ENCODE results near the gene DVL1. TPM values are rescaled to one million over a fixed set of nuclear protein-coding genes. Genes with fewer than 3 reads are reported as not detected.
"Not testable (repeated sequence)": the region's sequence is repeated elsewhere in the genome, so short reads cannot be mapped to it uniquely, and the experiment has no call there.

DVL1 gene
- polyA plus RNA-seq, 4 donors: 24.6 to 52.2 (median 45.6) TPM

DNA sequence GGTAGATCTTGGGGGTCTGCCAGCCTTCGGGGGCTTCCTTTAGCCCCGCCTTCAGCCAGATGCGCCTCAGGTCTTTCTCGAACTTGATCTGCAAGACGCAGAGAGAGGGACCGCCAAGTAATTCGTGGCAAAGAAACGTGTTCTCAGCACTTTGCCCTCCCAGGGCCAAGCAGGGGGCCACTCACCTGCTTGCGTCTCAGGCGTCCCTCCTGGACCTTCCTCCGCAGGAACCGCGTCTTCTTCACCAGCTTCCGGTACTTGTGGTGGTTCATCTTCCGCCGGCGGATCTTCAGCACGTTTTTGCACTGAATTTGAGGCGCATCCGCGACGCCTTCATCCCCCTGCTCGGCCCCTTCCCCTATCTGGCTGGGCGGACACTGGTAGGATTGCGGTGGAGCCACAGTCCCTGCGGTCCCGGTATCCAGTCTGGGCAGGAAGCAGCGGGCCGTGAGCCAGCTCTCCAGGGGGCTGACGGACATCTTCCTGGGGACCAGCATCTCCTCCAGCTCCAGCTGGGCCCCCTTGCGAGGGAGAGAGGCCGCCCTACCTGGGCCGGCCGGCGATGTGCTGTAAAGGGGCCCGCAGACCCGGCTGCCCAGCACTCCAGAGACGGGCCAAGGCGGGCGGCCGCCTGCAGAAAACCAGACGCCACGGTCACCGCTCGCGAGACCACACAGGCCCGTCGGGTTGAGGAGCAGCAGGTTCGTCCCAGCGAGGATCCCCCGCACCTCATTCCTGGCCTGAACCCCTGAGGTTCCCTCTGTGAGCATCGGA lies 24.8 kb upstream of the DVL1 start:
- no peak for DNase-seq (ENCODE audit: low read depth in 4 of 4, low spot score in 2 of 4)

DNA sequence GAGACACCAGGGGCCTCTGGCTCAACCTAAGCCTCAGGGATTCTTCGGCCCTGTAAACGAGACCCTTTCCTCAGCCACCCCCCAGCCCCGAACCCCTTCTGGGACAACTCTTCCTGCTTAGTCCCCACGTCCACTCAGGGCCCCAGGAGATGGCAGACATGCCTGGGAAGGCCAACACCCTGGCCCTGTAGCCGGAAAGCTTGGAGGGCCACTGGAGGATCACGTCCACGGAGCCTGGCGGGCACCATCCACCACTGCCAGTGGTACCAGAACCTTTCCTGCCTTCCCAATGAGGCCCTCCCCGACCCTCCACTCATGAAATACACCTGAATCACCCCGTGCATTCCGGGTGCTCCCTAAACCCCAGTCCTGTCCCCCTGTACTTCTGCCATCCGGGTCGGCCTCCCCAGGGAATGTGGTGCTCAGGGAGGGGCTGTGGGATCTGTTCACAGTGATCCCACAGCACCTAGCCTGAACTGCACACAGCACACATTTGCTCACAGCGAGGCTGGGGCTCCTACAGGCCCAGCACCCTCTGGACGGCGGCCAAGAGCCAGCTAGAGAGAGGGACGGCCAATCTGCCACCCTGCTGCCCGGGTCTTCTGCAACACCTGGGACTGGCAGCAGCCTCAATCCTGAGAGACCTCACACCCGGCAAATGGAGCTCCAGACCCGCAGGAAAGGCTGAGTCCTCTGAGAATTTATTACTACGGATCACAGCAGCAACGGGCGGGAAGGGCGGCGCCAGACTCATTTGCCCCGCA lies 24.0 kb upstream of the DVL1 start:
- no peak for DNase-seq (ENCODE audit: low read depth in 4 of 4, low spot score in 2 of 4)

DNA sequence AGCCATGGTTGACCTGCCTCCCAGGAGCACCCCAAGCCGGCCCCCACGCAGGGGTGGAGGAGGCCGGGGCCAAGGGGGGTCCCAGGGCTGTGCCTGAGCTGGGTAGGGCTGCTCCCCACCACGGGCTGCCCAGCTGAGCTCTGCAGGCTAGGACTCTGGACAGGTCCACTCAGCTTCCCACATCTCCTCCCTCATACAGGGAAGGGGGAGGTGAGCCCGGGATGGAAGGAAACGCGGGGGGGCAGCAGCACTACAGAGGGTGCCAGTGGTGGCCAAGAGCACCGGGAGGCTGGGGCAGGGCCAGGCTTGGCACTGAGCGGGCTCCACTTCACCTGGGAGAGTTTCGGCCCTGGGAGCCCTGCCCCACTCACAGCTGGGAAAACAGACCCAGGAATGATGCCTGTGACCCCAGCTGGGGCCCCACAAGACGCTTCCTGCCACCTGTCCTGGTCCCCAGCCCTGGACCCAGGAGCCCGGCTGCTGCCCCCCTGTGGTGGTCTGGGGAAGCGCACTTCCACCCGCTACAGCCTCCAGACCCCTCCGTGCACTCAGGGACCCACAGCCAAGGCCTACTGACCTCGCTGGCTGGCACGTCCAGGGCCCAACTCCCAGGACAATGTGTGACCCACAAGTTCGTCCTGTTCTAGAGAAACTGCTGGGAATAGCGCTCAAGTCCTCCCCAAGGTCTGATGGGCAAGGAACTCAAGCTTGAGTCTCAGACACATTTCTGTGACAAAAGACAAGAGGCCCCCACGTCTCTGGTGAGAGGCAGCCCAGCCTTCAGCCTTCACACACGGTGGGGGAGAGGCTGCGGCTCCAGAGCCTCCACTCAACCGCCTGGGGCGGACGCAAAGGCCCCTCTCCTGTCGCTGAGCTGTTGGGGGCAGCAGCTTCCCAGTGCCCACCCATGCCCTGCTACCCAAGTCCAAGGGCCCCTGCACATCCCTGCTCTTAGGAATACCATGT lies 22.8 kb upstream of the DVL1 start:
- no peak for DNase-seq (ENCODE audit: low read depth in 4 of 4, low spot score in 2 of 4)

DNA sequence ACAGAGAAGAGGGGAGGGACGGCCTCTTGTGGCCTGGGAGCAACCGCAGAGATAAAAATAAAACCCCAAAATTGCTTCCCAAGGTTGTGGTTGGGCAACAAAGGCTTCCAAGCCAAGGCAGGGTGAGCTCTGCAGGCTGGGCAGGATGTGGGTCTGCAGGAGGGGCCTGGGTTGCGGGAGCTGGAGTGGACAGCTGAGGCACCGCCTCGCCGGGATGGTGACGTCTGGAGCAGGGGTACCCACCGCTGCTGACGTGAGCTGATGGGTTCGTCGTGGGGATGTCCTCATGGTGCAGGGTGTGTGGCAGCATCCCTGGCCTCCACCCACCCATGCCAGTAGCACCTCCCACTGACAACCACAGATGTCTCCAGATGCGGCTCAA lies 22.1 kb upstream of the DVL1 start:
- no peak for DNase-seq (ENCODE audit: low read depth in 4 of 4, low spot score in 2 of 4)

DNA sequence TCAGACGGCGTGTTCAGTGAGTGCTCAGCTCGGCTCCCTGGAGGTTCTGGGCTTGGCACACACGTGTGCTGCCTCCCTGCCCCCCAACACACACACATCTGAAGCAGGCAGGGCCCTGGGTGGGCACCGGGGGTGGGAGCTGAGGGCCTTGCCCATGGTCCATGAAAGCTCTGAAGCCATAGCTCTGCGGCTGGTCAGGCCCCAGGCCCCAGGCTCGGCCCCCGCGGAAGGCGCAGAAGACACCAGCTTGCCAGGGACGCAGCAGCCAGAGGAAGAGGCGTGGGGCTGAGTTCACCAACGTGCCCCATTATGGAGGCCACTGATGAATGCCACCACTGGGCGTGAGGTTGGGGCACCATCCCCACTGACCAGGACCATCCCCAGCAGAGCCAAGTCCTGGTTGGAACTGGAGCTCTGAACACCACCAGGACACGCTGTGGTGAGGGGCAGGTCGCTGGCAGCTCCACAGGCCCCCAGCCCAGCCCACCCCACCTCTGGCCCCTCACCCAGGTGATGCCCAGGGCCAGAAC lies 21.6 kb upstream of the DVL1 start:
- no peak for DNase-seq (ENCODE audit: low read depth in 4 of 4, low spot score in 2 of 4)

DNA sequence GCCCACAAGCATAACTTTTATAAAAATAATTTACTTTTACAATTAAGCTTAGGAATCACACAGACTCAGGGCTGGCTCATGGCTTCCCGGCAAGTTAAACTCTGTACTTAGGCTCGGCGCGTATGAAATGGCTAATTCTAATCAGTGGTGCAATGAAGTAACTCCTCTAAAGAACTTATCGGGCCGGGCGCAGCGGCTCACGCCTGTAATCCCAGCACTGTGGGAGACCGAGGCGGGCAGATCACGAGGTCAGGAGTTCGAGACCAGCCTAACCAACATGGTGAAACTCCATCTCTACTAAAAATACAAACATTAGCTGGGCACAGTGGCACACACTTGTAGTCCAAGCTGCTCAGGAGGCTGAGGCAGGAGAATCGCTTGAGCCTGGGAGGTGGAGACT lies 20.9 kb upstream of the DVL1 start:
- not testable (repeated sequence) for DNase-seq (ENCODE audit: low read depth in 4 of 4, low spot score in 2 of 4)

DNA sequence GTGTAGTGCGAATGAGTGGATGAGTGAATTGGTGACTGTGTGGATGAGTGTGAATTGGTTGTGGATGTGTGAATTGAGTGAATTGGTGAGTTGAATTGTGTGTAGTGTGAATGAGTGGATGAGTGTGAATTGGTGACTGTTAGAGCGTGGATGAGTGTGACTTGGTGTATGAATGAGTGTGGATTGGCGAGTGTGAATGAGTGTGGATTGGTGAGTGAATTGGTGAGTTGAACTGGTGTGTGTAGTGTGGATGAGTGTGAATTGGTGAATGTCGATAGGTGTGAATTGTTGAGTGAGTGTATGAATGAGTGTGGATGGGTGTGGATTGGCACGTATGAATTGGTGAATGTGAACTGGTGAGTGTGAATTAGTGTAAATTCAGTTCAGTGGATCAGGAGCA lies 18.1 kb upstream of the DVL1 start:
- no peak for DNase-seq (ENCODE audit: low read depth in 4 of 4, low spot score in 2 of 4)

DNA sequence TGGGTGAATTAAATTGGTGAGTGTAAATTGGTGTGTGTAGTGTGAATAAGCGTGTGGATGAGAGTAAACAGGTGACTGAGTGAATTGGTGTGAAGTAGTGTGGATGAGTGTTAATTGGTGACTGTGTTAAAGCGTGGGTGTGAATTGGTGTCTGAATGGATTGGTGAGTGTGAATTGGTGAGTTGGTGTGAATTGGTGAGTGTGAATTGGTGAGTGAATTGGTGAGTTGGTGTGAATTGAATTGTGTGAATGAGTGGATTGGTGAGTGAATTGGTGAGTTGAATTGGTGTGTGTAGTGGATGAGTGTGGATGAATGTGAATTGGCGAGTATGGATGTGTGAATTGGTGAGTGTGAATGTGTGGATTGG lies 17.5 kb upstream of the DVL1 start:
- no peak for DNase-seq (ENCODE audit: low read depth in 4 of 4, low spot score in 2 of 4)

DNA sequence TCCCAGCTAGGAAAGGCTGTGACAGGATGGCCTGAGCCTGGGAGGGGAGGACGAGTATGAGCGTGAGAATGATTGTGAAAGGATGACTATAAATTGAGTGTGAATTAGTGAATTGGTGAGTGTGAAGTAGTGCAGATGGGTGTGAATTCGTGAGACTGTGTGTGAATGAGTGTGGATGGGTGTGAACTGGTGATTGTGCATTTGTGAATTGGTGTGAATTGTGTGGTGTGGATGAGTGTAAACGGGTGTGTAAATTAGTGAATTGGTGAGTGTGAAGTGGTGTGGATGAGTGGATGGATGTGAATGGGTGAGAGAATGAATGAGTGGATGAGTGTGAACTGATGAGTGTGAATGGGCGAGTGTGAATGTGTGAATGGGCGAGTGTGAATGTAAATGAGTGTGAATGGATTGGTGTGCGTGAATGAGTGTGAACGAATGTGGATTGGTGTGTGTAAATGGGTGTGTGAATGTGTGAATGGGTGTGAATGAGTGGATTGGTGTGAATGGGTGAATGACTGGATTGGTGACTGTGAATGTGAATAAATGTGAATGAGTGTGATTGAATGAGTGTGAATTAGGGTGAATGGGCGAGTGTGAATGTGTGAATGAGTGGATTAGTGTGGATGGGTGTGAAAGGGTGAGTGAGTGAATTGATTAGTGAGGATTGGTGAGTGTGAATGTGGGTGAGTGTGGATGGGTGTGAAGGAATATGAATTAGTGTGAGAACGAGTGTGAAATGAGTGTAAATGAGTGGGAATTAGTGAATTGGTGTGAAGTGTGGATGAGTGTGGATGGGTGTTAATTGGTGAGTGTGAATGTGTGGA lies 16.9 kb upstream of the DVL1 start:
- no peak for DNase-seq (ENCODE audit: low read depth in 4 of 4, low spot score in 2 of 4)

DNA sequence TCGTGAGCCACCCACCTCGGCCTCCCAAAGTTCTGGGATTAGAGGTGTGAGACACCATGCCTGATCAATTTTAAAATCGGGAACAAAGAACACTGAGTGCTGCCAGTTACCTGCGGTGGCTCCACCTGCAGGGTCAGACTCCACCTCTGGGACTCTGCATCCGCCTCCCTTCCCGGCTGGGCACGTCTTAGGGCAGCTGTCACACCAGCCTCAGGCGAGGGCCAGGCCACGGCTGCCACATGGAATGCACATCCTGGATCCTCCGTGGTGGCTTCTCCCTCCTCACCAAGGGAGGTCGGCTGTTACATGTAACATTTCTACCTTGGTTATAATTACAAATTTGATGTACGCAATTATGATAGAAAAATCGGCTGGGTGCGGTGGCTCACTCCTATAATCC lies 15.0 kb upstream of the DVL1 start:
- no peak for DNase-seq (ENCODE audit: low read depth in 4 of 4, low spot score in 2 of 4)

DNA sequence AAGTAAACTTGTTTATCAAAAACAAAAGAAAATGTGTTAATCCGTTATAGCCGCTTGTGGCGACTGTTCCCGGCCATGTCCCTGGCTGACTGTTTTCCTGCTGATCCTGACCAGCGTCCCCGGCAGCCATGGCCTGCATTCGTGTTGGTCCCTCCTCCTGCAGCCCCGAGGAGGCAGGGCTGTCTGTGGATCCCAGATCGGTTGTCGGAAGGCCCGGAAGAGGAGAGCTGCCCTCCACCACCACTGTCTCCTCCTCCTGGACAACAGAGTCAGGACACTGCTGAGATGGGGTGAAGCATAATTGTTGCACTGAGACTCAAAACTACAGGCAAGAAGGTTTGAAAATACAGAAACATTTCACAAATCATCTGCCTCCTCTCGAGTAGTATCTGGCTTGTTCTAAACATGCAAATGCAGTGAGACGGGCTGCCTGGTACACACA lies 12.8 kb upstream of the DVL1 start:
- no peak for DNase-seq (ENCODE audit: low read depth in 4 of 4, low spot score in 2 of 4)

DNA sequence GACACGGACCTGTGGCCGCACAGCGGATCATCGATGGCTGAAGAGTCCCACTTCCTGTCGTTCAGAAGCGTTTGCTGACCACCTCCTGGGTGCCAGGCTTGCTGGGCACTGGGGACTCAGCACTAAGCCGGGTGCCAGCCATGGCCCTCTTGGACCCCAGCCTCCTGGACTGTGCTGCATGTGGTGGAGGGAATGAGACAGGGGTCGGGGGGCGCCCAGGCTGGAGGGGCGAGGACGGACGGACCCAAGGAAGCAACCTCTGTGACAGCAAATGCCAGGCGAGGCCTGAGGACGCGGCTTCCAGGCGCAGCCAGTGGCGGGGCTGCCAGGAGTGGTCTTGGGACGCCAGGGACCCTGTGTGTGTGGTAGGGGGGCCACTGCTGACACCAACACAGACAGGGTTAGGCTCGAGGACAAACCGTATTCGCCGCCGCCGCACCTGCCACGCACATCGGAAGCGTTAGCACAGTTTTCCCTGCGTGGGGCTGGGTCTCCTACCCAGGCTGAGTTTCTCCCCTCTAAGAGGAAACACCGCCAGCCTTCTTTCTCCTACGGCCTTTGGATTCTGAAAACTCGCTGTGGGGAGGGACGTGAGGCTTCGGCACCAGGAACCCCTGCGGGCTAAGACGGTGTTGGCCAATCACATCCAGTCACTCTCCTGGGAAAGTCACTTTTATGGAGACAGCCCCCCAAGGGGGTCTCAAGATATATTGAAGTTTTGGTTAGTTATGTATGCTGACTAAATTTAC lies 12.2 kb upstream of the DVL1 start:
- DNase-seq (ENCODE audit: low read depth in 4 of 4, low spot score in 2 of 4): no peak

DNA sequence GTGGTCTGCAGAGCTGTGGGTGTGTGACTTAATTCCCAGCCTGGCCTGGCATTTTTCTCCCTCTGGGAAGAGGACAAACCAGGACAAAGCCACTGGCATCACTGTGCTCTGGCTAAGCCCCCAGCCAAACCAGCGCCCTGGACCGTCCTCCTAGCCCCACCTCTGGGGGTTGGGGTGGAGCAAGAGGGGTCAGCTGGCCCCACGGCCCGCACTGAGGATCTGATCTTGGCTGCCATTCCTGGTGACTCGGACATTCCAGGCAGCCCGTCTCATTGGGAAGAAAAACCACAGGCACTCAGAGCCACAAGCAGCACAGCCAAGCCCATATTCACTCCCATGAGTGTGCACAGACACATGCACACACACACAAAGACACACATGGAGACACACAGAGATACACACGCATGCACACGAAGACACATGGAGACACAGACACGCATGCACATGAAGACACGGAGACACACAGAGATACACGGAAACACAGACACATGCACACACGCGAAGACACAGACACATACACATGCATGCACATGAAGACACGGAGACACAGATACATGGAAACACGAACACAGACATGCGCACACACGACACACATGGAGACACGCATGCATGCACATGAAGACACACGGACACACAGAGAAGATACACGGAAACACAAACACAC lies 11.4 kb upstream of the DVL1 start:
- DNase-seq (ENCODE audit: low read depth in 4 of 4, low spot score in 2 of 4): no peak

DNA sequence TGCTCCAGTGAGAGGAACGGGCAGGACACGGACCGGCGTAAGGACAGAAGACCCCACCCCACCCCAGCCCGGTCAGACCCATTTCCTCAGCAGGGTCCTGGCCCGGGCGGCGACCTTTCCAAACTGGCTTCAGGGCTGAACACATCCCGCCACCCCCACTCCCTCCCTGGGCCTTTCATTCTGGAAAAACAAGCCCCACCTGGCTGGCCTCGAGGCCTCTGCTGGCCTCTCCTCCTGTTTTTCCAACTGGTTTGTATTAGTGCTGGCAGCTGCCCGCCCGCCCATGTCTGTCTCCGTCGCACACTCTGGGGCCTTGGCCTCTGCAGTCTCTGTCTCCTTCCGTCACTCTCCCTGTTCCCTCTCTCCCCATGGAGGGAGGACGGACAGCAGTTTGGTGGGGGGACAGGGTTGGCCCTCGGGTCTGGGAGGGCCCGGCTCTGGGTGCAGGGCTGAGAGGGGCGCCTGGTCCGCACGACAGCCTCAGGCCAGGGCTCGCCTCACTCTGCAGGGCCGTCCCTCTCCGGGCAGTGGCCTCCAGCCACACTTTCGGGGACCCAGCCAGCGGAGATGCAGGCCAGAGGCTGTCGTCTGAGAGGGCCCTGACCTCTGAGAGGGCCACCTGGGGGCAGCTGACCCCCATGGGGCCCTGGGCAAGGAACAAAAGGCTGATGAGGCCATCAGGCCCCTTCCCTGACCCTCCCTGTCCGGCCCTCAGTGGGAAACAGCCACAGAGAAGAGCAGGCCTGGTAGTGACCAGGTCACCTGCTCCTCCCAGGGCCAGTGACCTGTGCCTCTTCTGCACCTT lies 10.6 kb upstream of the DVL1 start:
- no peak for DNase-seq (ENCODE audit: low read depth in 4 of 4, low spot score in 2 of 4)

DNA sequence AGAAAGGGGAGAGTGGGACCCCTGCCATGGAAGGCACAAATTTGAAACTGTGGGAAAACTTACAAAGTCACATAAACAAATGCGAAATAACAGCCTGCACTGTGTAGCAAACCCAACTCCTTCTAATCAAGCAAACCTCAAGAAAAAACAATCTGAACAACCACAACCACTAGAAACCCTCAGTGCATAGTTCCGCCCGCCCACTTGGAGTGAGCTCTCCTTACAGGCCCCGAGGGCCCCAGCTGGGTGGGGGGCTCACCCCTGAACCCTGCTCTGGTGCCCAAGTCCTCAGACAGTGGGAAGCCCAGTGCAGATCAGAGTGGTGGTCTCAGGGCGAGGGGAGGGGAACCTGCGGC lies 10.1 kb upstream of the DVL1 start:
- DNase-seq (ENCODE audit: low read depth in 4 of 4, low spot score in 2 of 4): no peak

DNA sequence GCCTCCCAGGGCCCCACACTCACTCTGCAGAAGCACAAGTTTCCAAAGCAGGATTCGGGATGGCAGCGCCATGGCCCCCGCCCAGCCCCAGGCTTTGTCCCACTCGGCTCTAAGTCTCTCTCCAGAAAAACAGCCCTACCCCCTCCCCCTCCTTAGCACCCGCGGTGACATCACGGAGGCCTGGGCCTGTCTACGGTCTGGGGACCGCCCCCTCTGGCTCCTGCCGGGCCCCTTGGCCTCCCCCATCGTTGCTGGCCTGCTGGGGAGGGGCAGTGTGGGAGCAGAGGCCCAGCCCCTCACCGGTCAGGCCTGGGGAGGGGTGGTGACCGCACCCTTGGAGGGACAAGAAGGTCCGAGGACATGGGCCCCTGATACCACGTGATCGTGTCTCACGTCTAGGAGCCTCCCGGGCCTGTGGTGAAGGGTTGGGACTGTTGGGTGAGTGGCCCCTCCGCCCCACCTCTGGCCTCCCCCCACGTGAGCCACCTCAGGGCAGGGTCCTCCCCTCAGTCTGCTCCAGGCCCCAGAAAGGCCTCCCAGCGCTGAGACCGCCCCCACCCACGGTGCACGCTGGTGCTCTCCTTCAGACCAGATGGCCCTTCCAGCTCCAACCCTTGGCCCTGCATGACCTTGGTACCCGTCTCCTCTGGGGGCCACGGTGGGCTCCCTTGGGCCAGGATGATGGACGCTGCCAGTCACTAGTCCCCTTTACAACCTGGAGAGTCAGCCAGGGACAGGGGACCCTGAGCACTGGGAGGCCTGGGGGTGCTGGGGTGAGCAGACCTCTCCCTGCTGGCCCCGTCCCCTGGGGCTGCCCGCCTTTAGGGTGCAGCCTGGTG lies 9.4 kb upstream of the DVL1 start, which contains the start of gene MXRA8:
MXRA8 (minus strand) TSS at position 123 of the 839 bp plus-strand sequence; CDS start at position 72, 51 bp downstream.
- DNase-seq (ENCODE audit: low read depth in 4 of 4, low spot score in 2 of 4): no peak

DNA sequence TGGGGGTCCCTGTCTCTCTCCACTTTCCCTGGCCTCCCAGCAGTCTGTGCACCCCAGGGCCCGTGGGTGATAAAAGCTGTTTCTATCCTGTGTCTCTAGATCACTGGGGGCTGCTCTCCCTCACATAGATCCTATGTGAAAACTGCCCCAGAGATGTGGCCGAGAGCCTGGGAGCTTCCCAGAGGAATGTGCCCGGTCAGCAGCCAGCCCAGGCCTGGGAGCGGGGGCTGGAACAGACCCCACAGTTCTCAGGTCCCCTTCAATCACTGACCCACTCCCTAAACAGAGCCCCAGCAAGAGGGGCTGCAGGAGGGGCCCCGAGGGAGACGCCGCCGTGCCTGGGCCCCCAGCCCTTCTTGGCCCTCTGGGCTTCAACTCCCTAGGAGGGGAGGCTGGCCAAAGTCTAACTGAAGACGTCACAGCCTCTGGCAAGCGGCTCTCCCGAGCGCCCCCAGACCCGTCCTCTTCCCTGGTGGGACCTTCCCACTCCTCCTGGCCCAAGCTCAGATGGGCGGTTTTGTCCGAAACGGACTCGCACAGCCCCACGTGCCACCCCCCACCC lies 8.7 kb upstream of the DVL1 start:
- DNase-seq (ENCODE audit: low read depth in 4 of 4, low spot score in 2 of 4): no peak

Measured in left renal cortex interstitium (tissue), 4 donors.